Activated T-cell treated with anti-CD3 and anti-CD28 coated beads for 1 hour (primary cell): ENCODE measurements around the gene RGS3.
"Not testable (repeated sequence)": the region's sequence is repeated elsewhere in the genome, so short reads cannot be mapped to it uniquely, and the experiment has no call there.

Source experiments
- DNase-seq: peaks from one replicate; pipeline ENCODE4 v3.0.0-alpha.2; 2020; ENCODE audit warnings: low read depth

The RGS3 gene

DNA sequence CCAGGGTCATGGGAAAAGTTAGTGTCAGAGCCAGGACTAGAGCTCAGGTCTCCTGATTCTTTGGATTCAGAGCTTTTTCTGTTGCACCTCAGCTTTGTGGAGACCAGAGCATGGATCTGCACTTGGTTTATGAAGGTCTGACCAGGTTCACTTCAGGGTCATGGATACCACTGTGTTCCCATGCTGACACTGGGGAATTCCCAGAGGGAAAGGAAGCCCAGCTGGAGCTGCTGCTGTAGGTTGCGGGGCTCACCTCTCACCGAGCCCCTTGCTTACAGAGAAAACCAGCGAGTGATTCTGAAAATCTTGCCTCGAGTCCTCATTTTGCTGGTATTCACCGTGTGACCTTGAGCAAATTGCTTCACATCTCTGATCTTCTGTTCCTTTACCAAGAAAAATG lies 83.0 kb downstream of the RGS3 start:
- DNase-seq = no peak

DNA sequence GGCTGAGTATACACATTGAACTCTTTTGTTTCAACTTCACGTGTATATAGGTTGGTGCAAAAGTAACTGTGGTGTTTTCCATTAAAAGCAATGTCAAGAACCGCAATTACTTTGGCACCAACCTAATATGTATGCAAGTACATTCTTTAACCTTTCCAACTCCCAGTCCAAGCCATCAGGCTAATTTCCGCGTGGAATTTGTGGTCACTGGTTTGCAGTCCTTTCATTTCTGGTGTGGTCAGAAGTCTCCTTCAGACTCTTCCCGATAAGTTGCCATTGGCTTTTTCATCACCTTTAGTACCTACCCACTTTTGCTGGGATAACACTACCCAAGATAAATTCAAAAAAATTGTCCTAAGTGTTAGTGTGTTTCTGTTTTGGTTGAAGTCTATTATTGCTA lies 84.0 kb downstream of the RGS3 start:
- DNase-seq = no peak

DNA sequence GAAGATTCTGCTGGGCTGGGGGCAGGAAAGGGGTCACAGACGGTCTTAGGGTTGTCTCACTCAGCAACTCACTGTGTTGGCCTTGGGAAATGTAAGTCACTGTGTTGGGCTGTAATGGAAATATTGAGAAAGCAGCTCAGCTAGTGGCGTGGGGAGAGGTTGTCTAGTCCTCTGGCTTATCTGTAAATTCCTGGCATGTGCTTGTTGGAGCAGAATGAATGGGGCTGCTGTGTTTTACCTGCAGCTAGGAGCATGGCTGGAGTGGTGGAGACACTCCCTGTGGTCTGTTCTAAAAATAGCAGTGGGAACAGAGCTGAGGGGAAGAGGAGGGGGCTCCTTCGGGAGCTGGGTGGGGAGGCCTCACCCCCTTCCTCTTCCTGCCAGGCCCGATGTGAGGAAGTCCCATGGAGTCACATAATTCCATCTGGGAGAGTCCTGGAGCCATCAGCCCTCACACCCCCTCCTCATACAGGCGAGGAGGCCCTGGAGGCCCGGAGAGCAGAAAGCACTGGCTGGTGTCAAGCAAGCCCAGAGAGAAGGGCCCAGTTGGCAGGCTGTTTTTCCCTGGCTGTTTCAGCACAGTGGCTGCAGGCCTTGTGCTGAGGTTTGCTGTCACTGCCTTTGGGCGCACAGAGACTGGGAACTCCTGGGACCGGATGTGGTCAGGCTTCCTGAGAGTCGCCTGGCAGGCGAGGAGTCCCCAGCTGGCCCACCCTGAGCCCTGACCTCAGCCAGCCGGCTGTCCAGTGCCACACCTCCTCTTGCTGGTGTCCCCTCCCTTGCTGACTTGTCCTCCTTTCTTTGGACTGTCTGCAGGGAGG lies 84.9 kb downstream of the RGS3 start:
- no peak for DNase-seq

DNA sequence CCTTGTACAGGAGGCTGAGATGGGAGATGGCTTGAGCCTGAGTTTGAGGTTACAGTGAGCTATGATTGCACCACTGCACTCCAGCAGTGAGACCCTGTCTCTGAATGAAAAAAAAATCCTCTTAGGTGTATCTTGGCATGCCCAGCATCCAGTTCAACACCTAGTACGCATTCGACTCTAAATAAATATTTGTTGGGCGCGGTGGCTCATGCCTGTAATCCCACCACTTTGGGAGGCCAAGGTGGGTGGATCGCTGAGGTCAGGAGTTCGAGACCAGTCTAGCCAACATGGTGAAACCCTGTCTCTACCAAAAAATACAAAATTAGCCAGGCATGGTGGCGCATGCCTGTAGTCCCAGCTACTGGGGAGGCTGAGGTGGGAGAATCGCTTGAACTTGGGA lies 86.4 kb downstream of the RGS3 start:
- not testable (repeated sequence) for DNase-seq

DNA sequence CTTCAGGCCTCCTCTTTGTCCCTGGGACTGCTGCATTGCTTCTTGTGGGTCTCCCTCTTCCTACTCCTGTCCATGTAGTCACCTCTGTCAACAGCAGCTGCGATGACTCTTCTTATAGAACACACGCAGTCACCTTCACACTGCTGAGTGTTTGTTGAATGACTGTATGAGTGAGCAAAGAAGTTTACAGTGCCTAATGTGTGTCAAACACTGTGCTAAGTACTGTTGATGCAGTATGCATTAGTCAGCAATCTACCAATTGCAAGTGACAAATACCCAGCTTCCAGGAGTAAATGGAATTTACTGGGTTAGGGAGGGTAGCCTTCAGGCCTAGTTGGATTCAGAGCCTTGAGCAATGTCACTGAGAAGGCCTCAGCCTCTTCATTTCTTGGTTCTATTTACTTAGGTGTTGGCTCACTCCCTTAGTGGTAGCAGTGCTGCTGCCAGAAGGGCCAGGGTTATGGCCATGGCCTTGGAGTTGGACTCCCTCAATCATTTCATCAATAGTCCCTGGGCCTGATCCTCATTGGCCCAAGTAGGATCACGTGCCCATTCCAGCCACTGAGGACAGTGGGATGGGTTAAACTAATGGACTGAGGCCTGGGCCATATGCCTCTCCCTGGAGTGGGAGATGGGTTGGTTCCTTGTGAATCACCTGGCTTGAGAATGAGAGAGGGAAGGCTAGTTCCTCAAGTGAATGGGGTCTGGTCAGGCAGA lies 93.5 kb downstream of the RGS3 start:
- DNase-seq = no peak

DNA sequence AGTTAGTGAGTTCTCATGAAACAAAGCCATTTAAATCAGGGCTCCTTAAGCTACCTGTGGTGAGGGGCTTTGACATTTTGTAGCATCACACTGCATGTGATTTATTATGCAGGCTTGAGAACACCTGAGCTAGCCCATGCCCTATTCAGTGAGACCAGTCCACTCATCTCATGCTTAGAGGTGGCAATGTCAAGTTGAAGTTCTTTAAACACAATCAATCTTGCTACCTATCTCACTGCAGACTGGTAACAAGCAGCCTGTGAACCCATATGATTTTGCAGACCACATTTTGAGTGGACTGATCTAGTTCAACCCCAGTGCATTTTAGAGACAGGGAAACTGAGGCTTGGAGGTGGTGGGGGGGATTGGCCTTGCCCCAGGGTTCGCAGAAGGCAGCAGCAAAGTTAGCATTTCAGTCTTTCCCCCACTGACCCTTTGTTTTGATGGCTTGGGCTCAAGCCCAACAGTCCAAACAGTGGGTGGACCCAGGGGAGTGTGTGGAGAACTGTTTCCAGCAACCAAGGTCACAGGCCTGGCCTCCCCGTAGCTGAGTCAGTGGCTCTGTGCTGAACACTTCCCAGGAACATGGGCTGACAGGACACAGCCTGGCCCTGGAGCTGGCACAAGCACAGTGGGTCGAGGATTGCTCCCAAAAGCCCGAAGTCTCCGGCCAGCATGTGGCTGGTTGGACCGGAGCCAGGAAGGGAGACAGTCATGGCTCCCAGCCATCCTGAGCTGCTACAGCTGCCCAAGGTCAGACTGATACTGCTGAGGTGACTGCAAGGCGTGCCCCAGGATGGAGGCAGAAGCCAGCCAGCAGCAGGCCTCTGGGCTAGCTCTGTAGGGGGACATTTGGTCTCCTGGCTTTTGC lies 95.3 kb downstream of the RGS3 start:
- DNase-seq = no peak

DNA sequence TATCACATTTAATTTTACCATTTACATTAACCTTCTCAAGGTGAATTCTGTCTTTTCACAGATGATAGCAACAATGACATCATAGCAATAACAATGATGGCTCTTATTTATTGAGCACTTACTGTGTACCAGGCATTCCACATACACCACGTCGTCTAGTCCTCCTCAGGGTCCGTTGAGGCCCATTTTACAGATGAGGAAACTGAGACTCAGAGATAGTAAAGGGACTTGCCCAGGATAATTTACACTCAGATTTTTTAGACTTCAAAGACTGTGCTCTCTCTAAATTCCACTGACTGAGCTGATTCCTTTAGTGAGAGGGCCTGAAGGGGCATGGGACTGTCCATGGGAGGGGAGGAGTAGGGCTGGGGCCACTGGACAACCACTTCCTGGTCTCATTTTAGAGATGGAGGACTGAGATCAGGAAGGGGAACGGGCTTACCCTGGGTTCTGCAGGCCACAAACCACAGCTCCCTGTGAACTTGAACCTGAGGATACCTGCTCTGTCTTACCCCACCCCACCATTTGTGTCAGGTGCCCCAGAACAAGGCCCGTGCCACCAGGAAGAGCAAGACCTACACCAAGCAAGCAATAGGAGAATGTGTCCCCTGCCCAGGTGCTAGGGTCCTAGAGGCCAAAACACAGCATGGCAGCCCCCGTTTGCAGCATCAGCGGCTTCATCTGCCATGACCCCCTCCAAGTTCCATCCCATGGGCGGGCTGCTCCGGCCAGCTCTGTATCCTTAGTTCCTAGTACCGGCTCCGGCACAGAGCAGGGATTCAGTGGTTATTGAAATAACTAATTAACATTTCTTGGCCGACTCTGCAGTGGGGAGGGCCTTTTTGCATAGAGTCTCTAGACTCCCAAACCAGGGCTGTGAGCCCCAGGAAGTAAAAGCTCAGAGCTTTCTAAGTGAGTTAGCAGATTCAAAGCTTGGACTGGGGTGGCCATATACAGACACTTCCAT lies 96.6 kb downstream of the RGS3 start:
- DNase-seq = no peak

DNA sequence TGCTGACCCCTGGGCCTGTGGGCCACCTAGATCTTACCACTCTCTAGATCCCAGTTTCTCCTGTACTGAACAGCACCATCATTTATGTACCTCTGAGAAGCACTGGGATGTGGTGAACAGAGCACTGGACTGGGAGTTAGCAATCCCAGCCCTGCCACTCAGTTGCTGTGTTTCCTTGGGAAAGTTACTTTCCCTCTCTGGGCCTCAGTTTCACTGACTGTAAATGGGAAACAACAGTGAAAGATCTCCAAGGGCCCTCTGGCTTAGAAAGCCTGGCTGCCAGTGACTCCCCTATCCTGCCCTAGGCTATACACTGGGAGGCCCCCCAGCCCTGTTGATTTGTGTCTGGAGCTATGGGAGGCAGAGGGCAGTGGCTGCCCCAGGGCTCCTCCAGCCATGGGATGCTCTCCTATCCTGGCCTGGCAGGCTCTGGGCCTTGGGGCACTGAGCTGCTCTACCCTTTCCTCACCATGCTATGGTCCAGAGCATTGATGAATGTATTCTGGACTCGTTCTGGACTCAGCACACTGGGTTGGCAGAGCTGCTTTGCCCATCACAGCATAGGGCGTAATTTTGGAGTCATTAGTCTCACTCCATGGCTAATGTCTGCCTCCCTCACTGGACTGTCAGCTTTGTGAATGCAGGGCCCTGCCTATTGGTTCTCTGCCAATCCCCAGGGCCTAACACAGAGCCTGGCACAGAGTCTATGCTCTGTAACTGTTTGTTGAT lies 99.3 kb downstream of the RGS3 start:
- no peak for DNase-seq

DNA sequence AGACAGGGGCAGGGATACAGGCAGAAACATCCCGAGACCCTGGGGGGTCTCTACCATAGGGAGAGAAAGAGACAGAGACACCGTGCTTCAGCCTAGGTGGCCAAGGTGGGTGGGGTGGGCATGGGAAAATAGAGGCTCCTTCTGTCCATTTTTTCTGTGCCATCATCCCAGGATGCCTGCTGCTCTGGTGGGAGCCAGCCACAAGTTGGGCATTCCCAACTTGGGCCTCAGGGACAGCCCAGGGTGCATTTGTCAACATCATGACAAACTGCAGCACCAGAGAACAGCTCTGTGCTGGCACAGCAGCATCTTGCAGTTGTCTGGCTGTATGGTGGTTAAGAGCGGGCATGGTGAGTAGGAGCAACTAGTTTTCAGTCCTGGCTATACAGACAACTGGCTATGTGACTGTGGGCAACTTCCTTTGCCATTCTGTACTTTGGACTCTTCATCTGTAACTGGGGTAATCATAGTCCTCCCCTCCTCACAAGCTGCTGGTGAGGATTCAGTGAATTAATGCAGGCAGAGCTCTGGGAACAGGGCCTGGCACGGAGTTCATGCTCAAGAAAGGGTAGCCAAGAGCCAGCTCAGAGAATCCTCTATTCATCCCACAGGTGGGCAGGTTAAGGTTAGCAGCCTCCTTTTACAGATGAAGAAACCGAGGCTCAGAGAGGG lies 100.4 kb downstream of the RGS3 start:
- DNase-seq = no peak

DNA sequence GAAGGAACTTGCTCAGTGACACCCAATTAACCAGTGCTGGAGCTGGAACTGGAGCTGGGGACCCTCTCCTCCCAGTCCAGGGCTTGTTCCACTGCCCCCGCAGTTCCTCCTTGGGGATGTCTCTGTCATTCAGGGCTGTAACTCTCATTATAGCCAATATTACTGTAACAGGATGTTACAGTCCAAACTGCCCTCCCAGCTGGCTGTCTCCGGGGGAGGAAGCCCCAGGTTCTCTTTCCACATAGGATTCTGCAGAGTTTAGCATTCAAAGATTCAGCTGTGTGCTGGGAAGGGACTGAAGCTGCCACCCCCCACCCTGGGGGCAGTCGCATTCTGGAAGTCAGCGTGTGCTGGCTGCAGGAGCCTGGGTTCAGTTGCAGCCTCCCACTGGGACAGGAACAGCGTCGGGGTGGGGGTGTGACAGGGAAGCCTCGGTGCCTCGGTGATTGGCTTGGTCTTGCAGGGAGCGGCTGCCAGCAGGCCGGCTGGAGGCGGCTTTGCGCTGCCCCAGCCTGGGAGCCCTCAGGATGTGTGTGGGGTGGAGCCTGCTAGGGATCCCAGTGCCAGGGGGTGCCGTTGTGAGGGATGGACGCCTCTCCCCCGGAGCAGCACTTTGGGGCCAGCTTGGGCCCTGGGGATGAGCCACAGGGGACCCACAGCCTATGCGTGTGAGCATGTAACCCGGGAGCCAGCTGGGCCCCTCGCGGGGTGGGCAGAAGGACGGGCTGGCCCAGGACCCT lies 101.1 kb downstream of the RGS3 start:
- DNase-seq = no peak

DNA sequence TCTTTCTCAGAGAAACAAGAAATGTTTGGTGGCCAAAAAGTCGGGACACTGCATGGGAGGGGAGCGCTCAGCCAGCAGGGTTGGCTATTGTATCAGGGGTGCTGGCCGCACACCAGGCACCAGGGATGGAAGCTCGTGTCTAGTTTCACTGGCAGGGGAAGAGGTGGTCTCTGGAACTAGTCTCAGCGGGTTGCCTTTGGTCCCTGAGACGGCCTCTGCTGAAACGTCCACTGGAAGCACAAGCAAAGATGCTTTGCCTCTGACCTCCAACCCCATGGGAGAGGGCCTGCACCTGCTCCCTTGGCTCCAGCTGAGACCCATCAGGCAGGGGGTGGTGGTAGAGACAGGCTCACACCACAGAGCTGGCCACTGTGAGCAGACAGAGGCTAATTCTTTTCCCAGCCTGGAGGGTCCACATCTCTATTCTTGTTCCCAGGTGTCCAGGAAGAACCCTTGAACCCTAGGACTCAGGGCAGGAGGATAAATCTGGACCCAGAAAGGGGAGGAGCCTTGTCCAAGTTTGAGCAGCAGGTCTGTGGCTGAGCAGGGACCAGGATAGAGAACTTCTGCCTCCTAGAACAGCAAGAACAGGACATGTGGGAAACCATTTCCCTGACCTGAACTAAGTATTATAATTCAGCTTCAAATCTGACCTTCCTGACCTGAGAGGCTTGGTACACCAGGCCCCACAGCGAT lies 102.6 kb downstream of the RGS3 start:
- no peak for DNase-seq

DNA sequence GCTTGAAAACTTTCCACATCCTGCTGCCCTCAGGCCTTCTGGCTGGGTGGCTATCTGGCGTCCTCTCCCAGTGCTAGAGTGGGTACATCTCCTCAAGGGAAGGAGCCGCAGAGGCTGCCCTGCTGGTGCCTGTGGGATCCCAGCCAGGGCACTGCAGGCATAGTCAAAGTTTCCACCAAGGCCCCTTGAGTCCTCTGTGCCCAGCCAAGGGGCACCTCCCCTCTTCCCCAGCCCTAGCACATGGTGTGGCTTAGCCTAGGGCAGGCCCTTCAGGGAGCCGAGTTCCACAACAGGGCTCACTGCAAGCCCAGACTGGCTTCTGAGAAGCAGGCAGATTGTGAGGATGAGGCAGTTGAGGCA lies 103.2 kb downstream of the RGS3 start:
- no peak for DNase-seq

DNA sequence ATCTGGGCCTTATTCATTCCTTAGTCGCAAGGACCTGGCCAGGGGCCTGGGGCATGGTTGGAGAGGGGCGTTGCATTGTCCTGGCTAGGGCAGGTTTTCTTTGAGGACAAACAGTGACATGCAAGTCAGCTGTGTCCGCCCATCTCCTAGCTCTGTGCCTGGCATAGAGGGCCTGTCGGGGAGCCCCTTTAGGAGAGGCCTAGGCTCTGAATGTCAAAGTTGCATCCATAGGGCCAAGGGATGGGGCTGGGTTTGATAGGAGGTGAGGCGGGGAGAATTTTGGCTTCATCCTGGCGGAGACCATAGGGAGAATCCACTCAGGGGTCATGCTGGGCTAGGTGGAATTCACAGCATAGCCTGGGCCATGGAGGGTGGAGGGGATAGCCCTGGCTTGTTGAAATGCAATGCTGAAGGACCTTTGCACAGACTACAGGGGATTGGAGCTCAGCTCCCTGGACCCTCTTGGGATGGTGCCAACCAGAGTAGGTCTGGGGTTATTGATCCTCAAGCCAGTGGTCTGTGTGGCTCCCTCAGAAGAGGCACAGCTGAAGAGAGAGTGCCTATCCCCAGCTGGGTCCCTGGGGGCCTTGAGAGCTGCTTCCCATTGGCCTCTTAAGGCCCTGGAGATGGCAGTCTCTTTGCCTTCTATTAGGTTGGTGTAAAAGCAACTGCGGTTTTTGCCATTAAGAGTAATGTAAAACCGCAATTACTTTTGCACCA lies 104.0 kb downstream of the RGS3 start:
- DNase-seq = no peak

DNA sequence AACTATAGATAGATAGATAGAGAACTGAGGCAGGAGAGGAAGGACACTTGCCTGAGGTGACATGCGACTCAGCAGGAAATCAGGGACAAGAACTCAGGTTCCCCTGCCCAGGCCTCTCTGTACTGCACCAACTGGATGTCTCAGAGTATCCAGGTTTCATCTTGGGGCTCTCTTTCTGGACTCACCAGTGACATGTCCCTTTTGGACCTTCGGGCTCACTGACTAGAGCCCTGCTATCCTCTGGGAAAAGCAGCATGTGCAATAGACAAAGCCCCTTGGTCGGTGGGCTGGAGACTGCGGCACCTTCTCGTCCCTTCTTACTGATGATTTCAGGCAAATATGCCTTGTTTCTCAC lies 104.5 kb downstream of the RGS3 start:
- no peak for DNase-seq

DNA sequence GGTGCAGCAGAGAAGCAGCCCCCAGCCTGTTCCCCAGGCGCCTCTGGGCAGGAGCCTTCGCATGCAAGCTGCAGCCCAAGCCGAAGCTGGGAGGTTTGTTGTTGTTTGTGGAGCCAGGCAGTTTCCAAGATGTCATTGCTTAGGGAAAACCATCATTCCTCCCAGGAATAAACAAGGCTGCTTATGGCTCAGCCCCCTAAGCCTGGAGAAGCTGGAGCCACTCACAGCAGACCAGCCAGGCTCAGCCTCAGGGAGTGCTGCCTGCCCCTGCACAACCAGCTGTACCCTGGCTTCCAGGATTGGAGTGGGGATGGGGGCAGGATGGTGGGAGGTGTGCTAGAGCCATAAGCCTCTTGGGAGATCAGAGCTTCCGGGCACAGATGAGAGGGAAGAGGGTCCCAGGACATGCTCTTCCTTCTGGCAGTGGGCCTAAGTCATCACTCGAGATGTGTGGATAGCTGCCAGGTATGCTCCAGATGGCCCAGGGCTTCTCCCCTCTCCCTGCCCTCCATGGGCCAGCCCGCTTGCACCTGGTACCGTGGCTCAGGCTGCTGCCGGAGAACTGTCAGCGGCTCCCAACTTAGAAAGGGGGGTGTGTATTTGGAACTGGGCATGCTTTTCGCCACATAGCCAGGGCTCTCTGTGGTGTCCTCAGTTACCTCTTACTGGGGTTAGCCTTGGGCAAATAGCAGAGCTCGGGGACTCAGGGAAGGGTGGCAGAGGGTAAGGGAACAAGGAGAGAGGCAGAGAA lies 105.2 kb downstream of the RGS3 start:
- no peak for DNase-seq

DNA sequence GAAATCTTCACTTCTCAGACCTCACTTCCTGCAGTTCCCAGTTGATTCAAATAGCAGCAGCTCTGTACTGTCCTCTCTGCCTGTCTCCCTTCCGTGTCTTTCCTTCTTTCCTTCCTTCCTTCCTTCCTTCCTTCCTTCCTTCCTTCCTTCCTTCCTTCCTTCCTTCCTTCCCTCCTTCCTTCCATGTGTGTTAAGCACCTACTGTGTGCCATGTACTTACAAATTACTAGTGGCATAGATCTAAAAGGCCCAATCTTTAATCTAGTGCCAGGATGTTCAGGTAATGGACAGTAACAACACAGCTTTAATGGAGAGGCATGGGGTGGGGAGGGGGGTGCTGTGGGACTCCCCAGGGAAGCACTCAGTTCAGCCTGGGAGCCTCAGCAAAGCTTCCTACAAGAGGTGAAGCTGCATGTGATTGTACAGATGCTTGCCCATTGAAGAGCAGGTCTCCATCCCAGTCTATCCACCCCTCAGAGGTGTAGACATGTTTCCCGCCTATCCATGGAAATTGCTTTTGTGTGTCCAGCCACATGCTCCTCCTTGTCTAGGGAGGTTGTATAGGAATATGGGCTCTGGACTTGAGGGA lies 106.0 kb downstream of the RGS3 start:
- no peak for DNase-seq

DNA sequence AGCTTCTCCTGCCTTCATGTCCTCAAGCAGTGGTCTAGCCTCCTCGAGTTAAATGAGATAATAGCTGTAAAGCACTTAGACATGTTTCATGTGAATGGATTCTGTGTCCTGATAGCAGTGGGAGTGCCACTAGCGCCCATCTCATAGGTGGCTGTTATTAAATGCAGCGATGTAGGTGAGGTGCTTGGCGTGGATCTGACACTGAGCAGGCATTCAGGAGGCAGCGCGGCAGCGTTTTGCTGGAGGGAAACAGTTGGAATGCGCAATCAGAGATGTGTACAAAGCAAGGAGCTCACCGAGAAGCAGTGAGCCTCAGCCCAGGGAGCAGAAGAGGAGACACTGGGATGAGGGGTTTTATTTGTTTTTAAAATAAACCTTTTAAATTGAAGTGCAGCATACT lies 106.6 kb downstream of the RGS3 start:
- DNase-seq = no peak
